Astrocyte (in vitro differentiated cells and primary cell): Measurements from ENCODE around the gene LIPC.

Experiments used
- CTCF ChIP-seq: IDR thresholded peaks from 2 replicates; pipeline ENCODE4 v1.5.1; 2011; ENCODE audit warnings: low read depth, mild to moderate bottlenecking, inconsistent platforms, low read length, moderate library complexity; ENCODE audit not compliant: insufficient read depth
- EZH2 ChIP-seq: IDR thresholded peaks from 2 replicates; pipeline ENCODE4 v1.6.1; 2012; ENCODE audit warnings: mild to moderate bottlenecking, low read length, inconsistent platforms; ENCODE audit not compliant: insufficient read depth

DNA sequence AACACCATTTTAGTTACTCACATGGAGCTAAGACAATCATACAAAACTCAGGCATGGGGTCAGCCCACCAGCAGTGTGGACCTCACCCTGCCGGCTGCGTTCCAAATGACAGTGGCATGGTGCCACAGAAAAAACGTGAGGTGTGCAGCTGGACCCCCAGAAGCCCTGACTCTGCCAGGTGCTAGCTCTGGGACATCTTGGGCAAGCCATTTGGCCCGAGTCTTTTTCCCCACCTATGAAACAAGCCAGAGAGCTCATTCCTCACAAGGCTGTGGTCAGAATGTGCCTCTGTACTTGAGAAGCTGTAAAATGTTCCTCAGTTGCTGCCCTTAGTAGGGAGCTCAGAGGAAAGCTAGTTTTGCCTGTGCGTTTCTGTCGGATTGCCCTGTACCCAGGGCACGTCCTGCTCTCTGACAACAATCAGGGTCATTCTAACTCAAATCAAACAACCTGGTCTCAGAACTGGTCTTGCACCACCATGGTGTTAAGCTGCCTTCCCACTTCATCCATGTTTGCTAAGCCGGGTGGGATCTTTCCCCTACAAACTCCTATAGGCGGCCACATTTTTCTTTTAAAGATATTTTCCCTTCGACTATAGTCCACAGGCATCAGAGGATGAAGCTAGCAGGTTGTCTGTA, 44.9 kb downstream of the LIPC start:
- TF ChIP-seq CTCF: no peak
- no peak for TF ChIP-seq EZH2
